Retinal pigment epithelial cell (primary cell): Measurements from ENCODE around the gene LSM14B.
"Not testable (repeated sequence)": the region's sequence is repeated elsewhere in the genome, so short reads cannot be mapped to it uniquely, and the experiment has no call there.

Experiments
- DNase-seq: peaks from one replicate; pipeline ENCODE4 v3.0.0-alpha.2; 2010; ENCODE audit warnings: low read depth
- H3K4me3 ChIP-seq: 2 replicates; pipeline ENCODE4 v1.5.1; 2011; ENCODE audit warnings: mild to moderate bottlenecking, low read length, control low read depth, moderate library complexity
- CTCF ChIP-seq: conservative IDR thresholded peaks from 2 replicates; pipeline ENCODE4 v1.5.1; 2011; ENCODE audit warnings: low read depth, low read length, control low read depth, inconsistent platforms

The LSM14B gene

GRCh38 chr20:62114894-62115293 lies 7.4 kb upstream of the LSM14B start:
- TF ChIP-seq CTCF = no peak
- no peak overlapping the region for H3K4me3 ChIP-seq
- no peak for DNase-seq

GRCh38 chr20:62115800-62116407 lies 6.4 kb upstream of the LSM14B start:
- DNase-seq, H3K4me3 ChIP-seq: not testable (repeated sequence)

- H3K4me3 ChIP-seq = no peak overlapping the region
- TF ChIP-seq CTCF = no peak
- DNase-seq = no peak
Observed at GRCh38 chr20:62116558-62117361, 5.5 kb upstream of the LSM14B start.

- DNase-seq = no peak
- no peak for TF ChIP-seq CTCF
- no peak overlapping the region for H3K4me3 ChIP-seq
Observed at GRCh38 chr20:62117362-62117646, 5.0 kb upstream of the LSM14B start.

- no peak for TF ChIP-seq CTCF
- DNase-seq = no peak
- no peak overlapping the region for H3K4me3 ChIP-seq
Observed at GRCh38 chr20:62117658-62118057, 4.6 kb upstream of the LSM14B start.

GRCh38 chr20:62118113-62119043 lies 3.9 kb upstream of the LSM14B start:
- TF ChIP-seq CTCF = no peak
- no peak overlapping the region for H3K4me3 ChIP-seq
- no peak for DNase-seq

- TF ChIP-seq CTCF = no peak
- no peak overlapping the region for H3K4me3 ChIP-seq
- no peak for DNase-seq
Observed at GRCh38 chr20:62119115-62119514, 3.2 kb upstream of the LSM14B start.
